Trophoblast cell (in vitro differentiated cells and primary cell): ENCODE results near the gene ABHD14A.

Experiments
- DNase-seq, 2 donors: peaks; one replicate each; pipeline ENCODE4 v3.0.0-alpha.2; 2016
- H2AFZ ChIP-seq: 2 replicates; pipeline ENCODE4 v1.6.1; 2013; ENCODE audit warnings: low read length, moderate library complexity, mild to moderate bottlenecking; ENCODE audit not compliant: insufficient read depth, poor library complexity
- H2AK5ac ChIP-seq: 2 replicates; pipeline ENCODE4 v1.6.1; 2013; ENCODE audit warnings: mild to moderate bottlenecking, low read length
- H2BK120ac ChIP-seq: 2 replicates; pipeline ENCODE4 v1.6.1; 2013; ENCODE audit warnings: low read length, mild to moderate bottlenecking, moderate library complexity; ENCODE audit not compliant: insufficient read depth, poor library complexity
- H2BK12ac ChIP-seq: 2 replicates; pipeline ENCODE4 v1.6.1; 2013; ENCODE audit warnings: mild to moderate bottlenecking, low read length, moderate library complexity
- H2BK5ac ChIP-seq: 2 replicates; pipeline ENCODE4 v1.6.1; 2013; ENCODE audit warnings: low read length, low read depth, moderate library complexity, mild to moderate bottlenecking; ENCODE audit not compliant: poor library complexity
- H3K14ac ChIP-seq: 2 replicates; pipeline ENCODE4 v1.6.1; 2013; ENCODE audit warnings: mild to moderate bottlenecking, low read length
- H3K18ac ChIP-seq: 2 replicates; pipeline ENCODE4 v1.6.1; 2013; ENCODE audit warnings: mild to moderate bottlenecking, low read length
- H3K23ac ChIP-seq: 2 replicates; pipeline ENCODE4 v1.6.1; 2013; ENCODE audit warnings: low read length
- H3K27ac ChIP-seq: 2 replicates; pipeline ENCODE4 v1.5.1; 2013; ENCODE audit warnings: low read depth, mild to moderate bottlenecking, inconsistent platforms, low read length, moderate library complexity
- H3K27me3 ChIP-seq: 2 replicates; pipeline ENCODE4 v1.6.1; 2013; ENCODE audit warnings: inconsistent platforms, mild to moderate bottlenecking, low read length, moderate library complexity; ENCODE audit not compliant: insufficient read depth
- H3K36me3 ChIP-seq, 2 experiments: 1 replicate in 1 of 2; 2 replicates in 1 of 2; pipeline ENCODE4 v1.6.1; 2013; ENCODE audit warnings: low read length in 2 of 2, mild to moderate bottlenecking in 2 of 2, moderate library complexity in 1 of 2; ENCODE audit not compliant: insufficient read depth in 2 of 2, control insufficient read depth in 1 of 2
- H3K4ac ChIP-seq: 2 replicates; pipeline ENCODE4 v1.6.1; 2013; ENCODE audit warnings: low read depth, mild to moderate bottlenecking, low read length, moderate library complexity
- H3K4me1 ChIP-seq, 2 experiments: 1 replicate in 1 of 2; 2 replicates in 1 of 2; pipeline ENCODE4 v1.6.1; 2013; ENCODE audit warnings: low read length in 2 of 2, mild to moderate bottlenecking in 2 of 2, moderate library complexity in 1 of 2; ENCODE audit not compliant: insufficient read depth in 2 of 2, control insufficient read depth in 1 of 2
- H3K4me2 ChIP-seq: 2 replicates; pipeline ENCODE4 v1.6.1; 2013; ENCODE audit warnings: inconsistent platforms, mild to moderate bottlenecking, low read length, moderate library complexity
- H3K4me3 ChIP-seq: 2 replicates; pipeline ENCODE4 v1.5.1; 2013; ENCODE audit warnings: mild to moderate bottlenecking, low read depth, low read length, inconsistent platforms
- H3K79me1 ChIP-seq: one replicate; pipeline ENCODE4 v1.6.1; 2013; ENCODE audit warnings: low read length
- H3K79me2 ChIP-seq: 2 replicates; pipeline ENCODE4 v1.6.1; 2013; ENCODE audit warnings: low read length, mild to moderate bottlenecking; ENCODE audit not compliant: control insufficient read depth, insufficient read depth, poor library complexity
- H3K9ac ChIP-seq: 2 replicates; pipeline ENCODE4 v1.6.1; 2013; ENCODE audit warnings: mild to moderate bottlenecking, low read length
- H3K9me3 ChIP-seq: 2 replicates; pipeline ENCODE4 v1.6.1; 2013; ENCODE audit warnings: low read depth, mild to moderate bottlenecking, control low read depth, inconsistent platforms, low read length; ENCODE audit not compliant: insufficient read depth
- H4K12ac ChIP-seq: 2 replicates; pipeline ENCODE4 v1.6.1; 2013; ENCODE audit warnings: low read depth, mild to moderate bottlenecking, low read length, moderate library complexity
- H4K8ac ChIP-seq: 2 replicates; pipeline ENCODE4 v1.6.1; 2013; ENCODE audit warnings: low read depth, mild to moderate bottlenecking, low read length, moderate library complexity
- H4K91ac ChIP-seq: one replicate; pipeline ENCODE4 v1.6.1; 2013; ENCODE audit warnings: low read depth, mild to moderate bottlenecking, low read length, moderate library complexity
- WGBS: extraction: QIAGEN DNeasy Blood & Tissue Kit; methylation state at CpG from one replicate; pipeline ENCODE4 v1.1.7; 2013; ENCODE audit warnings: missing lambda C conversion rate; ENCODE audit not compliant: insufficient read length, insufficient coverage; ENCODE audit errors: extremely low coverage; 5-methylcytosine and 5-hydroxymethylcytosine counted together

ABHD14A gene

GRCh38 chr3:51983578-51984268 is 8.9 kb downstream of the ABHD14A start:
- peak overlapping the region; percentile 14 for H2AK5ac ChIP-seq
- H3K14ac ChIP-seq = peak overlapping the region; percentile 42
- H3K36me3 ChIP-seq = no peaks in the 10 kb centered on the region
- H3K27ac ChIP-seq = peak overlapping the region; percentile 85
- H2BK12ac ChIP-seq = peak overlapping the region; percentile 29
- peak overlapping the region; percentile 21 for H4K12ac ChIP-seq
- peak overlapping the region; percentile 58 for H4K91ac ChIP-seq
- no peak overlapping the region for H3K4ac ChIP-seq
- no peaks in the 10 kb centered on the region for H3K27me3 ChIP-seq
- peaks cover 15% of the 10 kb centered on the region for H3K79me1 ChIP-seq
- H2BK5ac ChIP-seq = peak overlapping the region; percentile 13
- H3K18ac ChIP-seq = peak overlapping the region; percentile 51
- peak overlapping the region; percentile 80 for H4K8ac ChIP-seq
- peaks cover 7 to 9% of the 10 kb centered on the region in 2 experiments for H3K4me1 ChIP-seq
- no CpG with 5 or more reads among the region's 22 CpGs for WGBS
- H2BK120ac ChIP-seq = peak overlapping the region; percentile 61
- peaks cover 3% of the 10 kb centered on the region for H3K9me3 ChIP-seq
- no peak overlapping the region for H3K23ac ChIP-seq
- H2AFZ ChIP-seq = peak overlapping the region; percentile 46
- peak overlapping the region; percentile 64 for H3K9ac ChIP-seq
- DNase-seq = no peak
- H3K4me3 ChIP-seq = peak overlapping the region; percentile 72
- peak overlapping the region; percentile 58 for H3K4me2 ChIP-seq
- peaks cover 2% of the 10 kb centered on the region for H3K79me2 ChIP-seq

DNA sequence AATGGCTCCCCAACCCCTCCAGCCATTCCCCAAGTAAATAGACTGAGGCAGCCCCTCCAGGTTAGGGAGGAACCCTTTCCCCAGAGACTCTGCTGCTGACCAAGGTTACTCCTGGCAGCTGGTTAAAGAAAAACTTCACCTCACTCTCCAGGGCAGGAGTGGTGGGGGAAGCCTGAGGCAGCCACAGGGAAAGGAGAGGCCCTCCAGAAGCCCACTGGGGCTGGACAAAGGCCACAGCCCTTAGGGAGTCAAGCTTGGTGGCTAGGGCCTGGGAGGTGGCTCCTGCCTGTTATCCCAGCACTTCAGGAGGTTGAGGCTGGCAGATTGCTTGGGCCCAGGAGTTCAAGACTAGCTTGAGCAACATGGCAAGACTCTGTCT is 9.4 kb downstream of the ABHD14A start:
- Histone ChIP-seq H3K79me1 (peaks cover 15% of the 10 kb centered on the region), H3K9ac (no peak overlapping the region), H4K91ac (no peak overlapping the region), H3K18ac (no peak overlapping the region), H2AK5ac (no peak overlapping the region), H4K12ac (no peak overlapping the region), H3K4me3 (no peak overlapping the region), H3K23ac (no peak overlapping the region), H4K8ac (no peak overlapping the region), H2AFZ (no peak overlapping the region), H2BK5ac (no peak overlapping the region), H3K27ac (no peak overlapping the region), H3K27me3 (no peaks in the 10 kb centered on the region), H3K4me2 (no peak overlapping the region), H3K36me3 (no peaks in the 10 kb centered on the region), H3K79me2 (peaks cover 2% of the 10 kb centered on the region), H3K9me3 (peaks cover 3% of the 10 kb centered on the region), H2BK120ac (no peak overlapping the region), H2BK12ac (no peak overlapping the region), H3K4me1 (peaks cover 7 to 9% of the 10 kb centered on the region in 2 experiments), H3K4ac (no peak overlapping the region), H3K14ac (no peak overlapping the region)
- DNase-seq = no peak

- H3K14ac ChIP-seq = no peak overlapping the region
- no peak overlapping the region for H3K9ac ChIP-seq
- H4K8ac ChIP-seq = no peak overlapping the region
- H2BK5ac ChIP-seq = no peak overlapping the region
- no peaks in the 10 kb centered on the region for H3K27me3 ChIP-seq
- H3K4me3 ChIP-seq = no peak overlapping the region
- no peak overlapping the region for H4K12ac ChIP-seq
- H2BK12ac ChIP-seq = no peak overlapping the region
- no peak overlapping the region for H4K91ac ChIP-seq
- WGBS = no CpG with 5 or more reads among the region's 6 CpGs
- H3K18ac ChIP-seq = no peak overlapping the region
- H3K4ac ChIP-seq = no peak overlapping the region
- H3K4me2 ChIP-seq = no peak overlapping the region
- H3K36me3 ChIP-seq = peaks cover 0 to 2% of the 10 kb centered on the region in 2 experiments
- DNase-seq = no peak
- peaks cover 3% of the 10 kb centered on the region for H3K9me3 ChIP-seq
- H3K23ac ChIP-seq = no peak overlapping the region
- H2BK120ac ChIP-seq = no peak overlapping the region
- peaks cover 2% of the 10 kb centered on the region for H3K79me2 ChIP-seq
- no peak overlapping the region for H3K27ac ChIP-seq
- H3K79me1 ChIP-seq = peaks cover 15% of the 10 kb centered on the region
- no peak overlapping the region for H2AFZ ChIP-seq
- no peak overlapping the region for H2AK5ac ChIP-seq
- H3K4me1 ChIP-seq = peaks cover 7 to 9% of the 10 kb centered on the region in 2 experiments
Observed at GRCh38 chr3:51985063-51985462, 10.2 kb downstream of the ABHD14A start.

DNA sequence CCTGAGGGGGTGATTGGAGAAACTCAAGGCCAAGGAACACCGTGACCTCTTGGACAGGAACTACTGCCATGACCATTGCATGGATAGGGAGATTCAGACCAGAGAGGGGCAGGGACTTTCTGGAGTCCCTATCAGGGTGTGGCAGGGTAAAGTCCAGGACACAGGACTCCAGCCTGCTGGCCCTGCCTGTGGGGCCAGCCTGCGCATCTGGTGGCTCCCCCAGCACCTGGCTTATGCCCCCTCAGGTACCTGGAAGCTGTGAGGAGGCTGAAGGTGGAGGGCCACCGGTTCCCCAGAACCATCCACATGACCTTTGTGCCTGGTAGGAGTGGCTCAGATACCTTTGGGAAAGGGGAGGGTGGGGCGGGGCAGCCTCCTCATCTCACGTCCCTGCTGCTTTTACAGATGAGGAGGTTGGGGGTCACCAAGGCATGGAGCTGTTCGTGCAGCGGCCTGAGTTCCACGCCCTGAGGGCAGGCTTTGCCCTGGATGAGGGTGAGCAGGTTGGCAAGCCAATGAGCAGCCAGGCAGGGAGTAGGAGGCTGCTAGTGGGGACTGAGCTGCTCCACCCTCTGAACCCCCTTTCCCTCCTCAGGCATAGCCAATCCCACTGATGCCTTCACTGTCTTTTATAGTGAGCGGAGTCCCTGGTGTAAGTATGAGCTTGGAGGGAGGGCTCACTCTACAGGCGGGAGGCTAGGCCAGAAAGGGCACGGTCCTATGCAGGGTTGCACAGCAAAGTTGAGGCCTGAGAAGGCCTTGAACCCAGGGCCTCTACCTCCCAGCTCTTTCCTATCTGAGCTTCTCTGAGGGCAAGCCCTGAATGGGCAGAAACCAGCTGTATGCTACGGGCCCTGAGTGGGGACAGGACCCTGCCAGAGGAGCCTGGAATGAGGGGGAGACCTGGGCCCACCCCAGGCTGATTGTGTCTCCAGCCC is 11.4 kb downstream of the ABHD14A start:
- H3K4ac ChIP-seq = no peak overlapping the region
- no peak overlapping the region for H4K8ac ChIP-seq
- no peak overlapping the region for H2AK5ac ChIP-seq
- no peak overlapping the region for H3K4me2 ChIP-seq
- H3K23ac ChIP-seq = no peak overlapping the region
- peaks cover 7 to 9% of the 10 kb centered on the region in 2 experiments for H3K4me1 ChIP-seq
- H3K27me3 ChIP-seq = no peaks in the 10 kb centered on the region
- no peak overlapping the region for H3K14ac ChIP-seq
- no peak overlapping the region for H2BK120ac ChIP-seq
- no peak overlapping the region for H4K12ac ChIP-seq
- H3K36me3 ChIP-seq = peaks cover under 1 to 3% of the 10 kb centered on the region in 2 experiments
- H3K9me3 ChIP-seq = no peaks in the 10 kb centered on the region
- no peak for DNase-seq
- no peak overlapping the region for H2BK5ac ChIP-seq
- no peak overlapping the region for H3K18ac ChIP-seq
- H3K27ac ChIP-seq = no peak overlapping the region
- H3K4me3 ChIP-seq = no peak overlapping the region
- no peak overlapping the region for H4K91ac ChIP-seq
- H3K9ac ChIP-seq = no peak overlapping the region
- no peak overlapping the region for H2BK12ac ChIP-seq
- peaks cover 15% of the 10 kb centered on the region for H3K79me1 ChIP-seq
- H2AFZ ChIP-seq = no peak overlapping the region
- WGBS = no CpG with 5 or more reads among the region's 12 CpGs
- H3K79me2 ChIP-seq = peaks cover 2% of the 10 kb centered on the region
